IMR-90 (cell line): ENCODE data around the gene MYOM1. TPM values are rescaled to one million over a fixed set of nuclear protein-coding genes. Genes with fewer than 3 reads are reported as not detected.

Source experiments
- ATAC-seq: fragments of 200-7000 bp; cut with Tn5 transposase; 2 replicates; pipeline ENCODE4 v1.9.1; 2020; ENCODE audit warnings: low read depth, mild to moderate bottlenecking, moderate library complexity
- BruUV-seq: library from RNA; stranded (reverse); fragments of 400-500 nt; replicated peaks from 2 replicates; lab custom pipeline; 2021; lab: Mats Ljungman, UMichigan
- CTCF ChIA-PET: fragments of 300-600 bp; formaldehyde crosslinking; extraction: SDS; loops from one replicate; lab custom pipeline; 2021; ENCODE audit warnings: antibody characterized with exemption; lab: Yijun Ruan, JAX
- POLR2A ChIA-PET: fragments of 300-600 bp; sonication (Branson Sonifier 250); formaldehyde crosslinking; loops from one replicate; lab custom pipeline; 2022; ENCODE audit warnings: antibody characterized with exemption; ENCODE audit not compliant: unreplicated experiment; lab: Charles Lee
- DNase-seq: peaks from one replicate; pipeline ENCODE4 v3.0.0; 2013
- H2AFZ ChIP-seq: replicated peaks from 2 replicates; pipeline ENCODE3; 2013; ENCODE audit warnings: low read length, mild to moderate bottlenecking; ENCODE audit not compliant: poor library complexity
- H2AK5ac ChIP-seq: 2 replicates; pipeline ENCODE4 v1.6.1; 2013; ENCODE audit warnings: low read depth, low read length, inconsistent platforms
- H2AK9ac ChIP-seq: replicated peaks from 2 replicates; pipeline ENCODE3; 2013; ENCODE audit warnings: mild to moderate bottlenecking, low read depth, low read length, moderate library complexity; ENCODE audit not compliant: poor library complexity
- H2BK120ac ChIP-seq: 2 replicates; pipeline ENCODE4 v1.6.1; 2013; ENCODE audit warnings: low read depth, low read length, inconsistent platforms
- H2BK15ac ChIP-seq: 3 replicates; pipeline ENCODE4 v1.6.1; 2013; ENCODE audit warnings: low read depth, low read length, inconsistent platforms
- H2BK20ac ChIP-seq: 2 replicates; pipeline ENCODE4 v1.6.1; 2013; ENCODE audit warnings: low read depth, mild to moderate bottlenecking, inconsistent platforms, low read length, moderate library complexity
- H2BK5ac ChIP-seq: 2 replicates; pipeline ENCODE4 v1.6.1; 2013; ENCODE audit warnings: mild to moderate bottlenecking, low read depth, low read length, inconsistent platforms; ENCODE audit not compliant: poor library complexity, severe bottlenecking
- H3K14ac ChIP-seq: replicated peaks from 2 replicates; pipeline ENCODE4 v1.6.1; 2013; ENCODE audit warnings: low read depth, low read length, inconsistent platforms
- H3K18ac ChIP-seq: 2 replicates; pipeline ENCODE4 v1.6.1; 2013; ENCODE audit warnings: low read depth, low read length, control low read depth
- H3K23ac ChIP-seq: 2 replicates; pipeline ENCODE4 v1.6.1; 2013; ENCODE audit warnings: low read depth, low read length, inconsistent platforms
- H3K27ac ChIP-seq: 2 replicates; pipeline ENCODE4 v1.5.1; 2013; ENCODE audit warnings: mild to moderate bottlenecking, control low read depth, low read length; ENCODE audit not compliant: insufficient read depth
- H3K27me3 ChIP-seq: 2 replicates; pipeline ENCODE4 v1.6.1; 2013; ENCODE audit warnings: low read length; ENCODE audit not compliant: control insufficient read depth, insufficient read depth
- H3K36me3 ChIP-seq: 2 replicates; pipeline ENCODE4 v1.6.1; 2013; ENCODE audit warnings: low read length, mixed read lengths; ENCODE audit not compliant: control insufficient read depth, insufficient read depth
- H3K4ac ChIP-seq: 2 replicates; pipeline ENCODE4 v1.6.1; 2013; ENCODE audit warnings: low read depth, low read length, inconsistent platforms
- H3K4me1 ChIP-seq: 2 replicates; pipeline ENCODE4 v1.6.1; 2013; ENCODE audit warnings: low read length, mixed read lengths; ENCODE audit not compliant: control insufficient read depth, insufficient read depth
- H3K4me2 ChIP-seq: 2 replicates; pipeline ENCODE4 v1.6.1; 2013; ENCODE audit warnings: low read depth, mild to moderate bottlenecking, control low read depth, low read length, moderate library complexity
- H3K4me3 ChIP-seq: 2 replicates; pipeline ENCODE4 v1.5.1; 2013; ENCODE audit warnings: low read depth, mild to moderate bottlenecking, control low read depth, low read length, moderate library complexity; ENCODE audit not compliant: insufficient read depth
- H3K56ac ChIP-seq: 2 replicates; pipeline ENCODE4 v1.6.1; 2013; ENCODE audit warnings: low read length, inconsistent platforms; ENCODE audit not compliant: insufficient read depth; ENCODE audit errors: extremely low read depth
- H3K79me1 ChIP-seq, 2 experiments: 2 replicates each; pipeline ENCODE4 v1.6.1; 2013; ENCODE audit warnings: low read length in 2 of 2, inconsistent platforms in 1 of 2, low read depth in 1 of 2
- H3K9ac ChIP-seq: 2 replicates; pipeline ENCODE4 v1.6.1; 2013; ENCODE audit warnings: low read depth, low read length, control low read depth
- H3K9me1 ChIP-seq: 2 replicates; pipeline ENCODE4 v1.6.1; 2013; ENCODE audit warnings: low read length, inconsistent platforms; ENCODE audit not compliant: insufficient read depth
- H3K9me3 ChIP-seq: 2 replicates; pipeline ENCODE4 v1.6.1; 2013; ENCODE audit warnings: low read length; ENCODE audit not compliant: control insufficient read depth, insufficient read depth
- H4K20me1 ChIP-seq: 2 replicates; pipeline ENCODE4 v1.6.1; 2013; ENCODE audit warnings: low read length, inconsistent platforms; ENCODE audit not compliant: insufficient read depth
- H4K5ac ChIP-seq: 2 replicates; pipeline ENCODE4 v1.6.1; 2013; ENCODE audit warnings: mild to moderate bottlenecking, low read depth, low read length, control low read depth
- H4K8ac ChIP-seq, 2 experiments: 2 replicates each; pipeline ENCODE4 v1.6.1; 2013; ENCODE audit warnings: low read depth in 2 of 2, low read length in 2 of 2, control low read depth in 1 of 2, inconsistent platforms in 1 of 2
- H4K91ac ChIP-seq: 2 replicates; pipeline ENCODE4 v1.6.1; 2013; ENCODE audit warnings: low read depth, low read length, inconsistent platforms; ENCODE audit not compliant: insufficient read depth
- BHLHE40 ChIP-seq: fragments of 150-350 bp; IDR thresholded peaks from 2 replicates; pipeline ENCODE4 v1.6.1; 2016; ENCODE audit warnings: mild to moderate bottlenecking, low read depth, low read length
- CEBPB ChIP-seq: IDR thresholded peaks from 2 replicates; pipeline ENCODE4 v1.6.1; 2012; ENCODE audit warnings: low read depth, low read length, improper control_type of control experiment
- CTCF ChIP-seq: conservative IDR thresholded peaks from 2 replicates; pipeline ENCODE4 v1.5.1; 2012; ENCODE audit warnings: mild to moderate bottlenecking, low read depth, low read length, improper control_type of control experiment
- ELK1 ChIP-seq: fragments of 150-350 bp; IDR thresholded peaks from 2 replicates; pipeline ENCODE4 v1.6.1; 2016; ENCODE audit warnings: low read depth, mild to moderate bottlenecking, low read length, moderate library complexity, borderline replicate concordance
- FOS ChIP-seq: fragments of 150-350 bp; IDR thresholded peaks from 2 replicates; pipeline ENCODE4 v1.6.1; 2016; ENCODE audit warnings: low read depth, low read length
- MAFK ChIP-seq: IDR thresholded peaks from 2 replicates; pipeline ENCODE4 v1.6.1; 2012; ENCODE audit warnings: low read depth, low read length, improper control_type of control experiment
- MXI1 ChIP-seq: IDR thresholded peaks from 2 replicates; pipeline ENCODE4 v1.6.1; 2012; ENCODE audit warnings: low read depth, mild to moderate bottlenecking, low read length, moderate library complexity, borderline replicate concordance
- NFE2L2 ChIP-seq: fragments of 150-350 bp; IDR thresholded peaks from 2 replicates; pipeline ENCODE4 v1.6.1; 2016; ENCODE audit warnings: low read depth, mild to moderate bottlenecking, low read length
- POLR2A ChIP-seq: IDR thresholded peaks from 2 replicates; pipeline ENCODE4 v1.6.1; 2012; ENCODE audit warnings: mild to moderate bottlenecking, low read depth, low read length
- RAD21 ChIP-seq: IDR thresholded peaks from 2 replicates; pipeline ENCODE4 v1.6.1; 2012; ENCODE audit warnings: low read length, improper control_type of control experiment
- RCOR1 ChIP-seq: IDR thresholded peaks from 2 replicates; pipeline ENCODE4 v1.6.1; 2012; ENCODE audit warnings: mild to moderate bottlenecking, low read length, improper control_type of control experiment; ENCODE audit not compliant: insufficient replicate concordance
- RFX5 ChIP-seq: IDR thresholded peaks from 2 replicates; pipeline ENCODE4 v1.8.0; 2012; ENCODE audit warnings: low read depth, mild to moderate bottlenecking, low read length, moderate library complexity
- USF2 ChIP-seq: fragments of 150-350 bp; IDR thresholded peaks from 2 replicates; pipeline ENCODE4 v1.6.1; 2017; ENCODE audit warnings: mild to moderate bottlenecking, antibody characterized with exemption, low read length, low read depth
- WGBS, 2 experiments: methylation state at CpG; one replicate each; pipeline versions ENCODE4 v1.1.5 to v1.1.7; 2013; ENCODE audit warnings: missing lambda C conversion rate in 2 of 2; ENCODE audit not compliant: insufficient read length in 1 of 2; ENCODE audit errors: extremely low coverage in 2 of 2; 5-methylcytosine and 5-hydroxymethylcytosine counted together
- dilution Hi-C: fragments of 300-500 bp; cut with HindIII; formaldehyde crosslinking; loops from one replicate; pipeline ENCODE4 v1.14.3; 2018; ENCODE audit warnings: low sequenced_read_pairs; ENCODE audit not compliant: unreplicated experiment
- in situ Hi-C: fragments of 300-500 bp; cut with MboI; formaldehyde crosslinking; loops from 3 replicates; pipeline ENCODE4 v1.14.3; 2019; ENCODE audit warnings: low sequenced_read_pairs, inconsistent platforms, mixed read lengths
- intact Hi-C: fragments of 100-400 bp; cut with micrococcal nuclease; formaldehyde crosslinking; loops from 2 replicates; pipeline ENCODE4 v1.10.0; 2022
- polyA plus RNA-seq, 3 experiments: library from polyadenylated mRNA; depleted of rRNA; stranded (reverse); fragments of >200 nt; gene quantifications; 2 replicates each; pipeline ENCODE4 v1.2.3, GENCODE V29; 2012; ENCODE audit warnings: low replicate concordance in 1 of 3
- total RNA-seq: library from RNA; depleted of rRNA; stranded (reverse); fragments of >200 nt; gene quantifications from 2 replicates; pipeline ENCODE4 v1.2.3, GENCODE V29; 2012

The MYOM1 gene
- total and polyA plus RNA-seq, 2 of the 4 experiments (the other 2 are of a cell fraction), result under 0.01 to 0.10 TPM

- DNase-seq (no peak), ATAC-seq (no peak)
- no peak overlapping the region for H2BK120ac ChIP-seq
- H4K5ac ChIP-seq, result no peak overlapping the region
- intact Hi-C loops, result no loop called here
- no peak overlapping the region for H3K18ac ChIP-seq
- H2BK20ac ChIP-seq, result no peak overlapping the region
- H2AK9ac ChIP-seq, result no peak overlapping the region
- H2BK15ac ChIP-seq, result no peak overlapping the region
- H3K23ac ChIP-seq, result no peak overlapping the region
- H3K4ac ChIP-seq, result no peak overlapping the region
- H4K91ac ChIP-seq, result no peak overlapping the region
- TF ChIP-seq MAFK (no peak), RFX5 (no peak), CEBPB (no peak), ELK1 (no peak), POLR2A (no peak), BHLHE40 (no peak), RCOR1 (no peak), FOS (no peak), RAD21 (no peak), MXI1 (no peak), CTCF (peak; percentile 5; the same call in 1 of the 2 replicates), NFE2L2 (no peak), USF2 (peak; percentile 47)
- no CpG with 5 or more reads among the region's 8 CpGs for WGBS, 2 experiments
- ChIA-PET CTCF (interaction anchor here (0.6 kb wide), 1 partner anchor 180 kb away, joined by 4 read pairs; no protein-coding TSS in a partner anchor), POLR2A (interaction anchor here (0.6 kb wide), 1 partner anchor 282 kb away, joined by 21 read pairs; no protein-coding TSS in a partner anchor)
- H2AK5ac ChIP-seq, result no peak overlapping the region
- BruUV-seq, result no TSS peak
- peaks cover 2% of the 10 kb centered on the region; the same call in 1 of the 2 replicates for H3K27me3 ChIP-seq
- in situ Hi-C loops, result no loop called here
- H4K8ac ChIP-seq, result no peak overlapping the region
- H3K4me2 ChIP-seq, result no peak overlapping the region
- no peak overlapping the region for H3K27ac ChIP-seq
- H3K9me3 ChIP-seq, result no peaks in the 10 kb centered on the region
- no peaks in the 10 kb centered on the region for H3K79me1 ChIP-seq
- no peak overlapping the region for H2BK5ac ChIP-seq
- no peak overlapping the region for H2AFZ ChIP-seq
- no peaks in the 10 kb centered on the region for H3K36me3 ChIP-seq
- H3K4me3 ChIP-seq, result no peak overlapping the region
- dilution Hi-C loops, result no loop called here
- no peak overlapping the region for H3K9ac ChIP-seq
- no peaks in the 10 kb centered on the region for H3K4me1 ChIP-seq
- no peak overlapping the region for H3K14ac ChIP-seq
- H3K9me1 ChIP-seq, result no peaks in the 10 kb centered on the region
- H3K56ac ChIP-seq, result no peak overlapping the region
- H4K20me1 ChIP-seq, result no peaks in the 10 kb centered on the region
Observed at GRCh38 chr18:3186678-3187658, 32.8 kb downstream of the MYOM1 start.
